HG03565 (cell line): Measurements from ENCODE around the gene GHR.

ENCODE experiments used
- ATAC-seq: cut with Tn5 transposase; IDR thresholded peaks from one replicate; pipeline ENCODE4 v1.9.1; 2021; ENCODE audit warnings: mild to moderate bottlenecking, moderate library complexity; ENCODE audit not compliant: unreplicated experiment

GHR gene

DNA sequence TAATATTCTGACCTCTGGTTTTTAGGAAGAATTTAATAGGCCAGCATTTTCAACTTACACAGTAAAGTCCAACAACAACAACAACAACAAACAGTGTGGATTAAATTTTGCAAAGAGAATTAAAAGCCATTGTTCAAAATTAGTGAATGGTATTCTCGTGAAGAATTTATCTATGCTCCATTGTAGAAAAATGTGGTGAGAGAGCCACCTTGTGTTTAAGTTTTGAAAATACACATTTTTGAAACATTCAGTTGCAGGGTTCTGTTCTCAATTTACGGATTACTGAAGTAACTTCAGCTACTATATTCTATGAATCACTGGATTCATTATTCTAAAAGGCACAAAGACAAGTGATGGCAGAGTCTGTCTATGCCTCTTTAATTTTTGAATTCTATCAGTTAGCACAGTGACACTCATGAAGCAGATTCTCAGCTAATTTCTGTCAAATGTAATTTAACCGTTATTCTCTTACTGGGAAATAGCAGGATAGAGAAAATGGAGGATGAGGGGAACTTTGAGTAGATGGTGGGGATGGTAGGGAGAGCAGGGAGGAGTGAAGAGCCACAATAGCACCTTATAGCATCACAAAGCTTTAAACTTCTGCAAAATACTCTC, 344.4 kb downstream of the GHR start:
- ATAC-seq, result peak; percentile 56

GRCh38 chr5:42768106-42768504, 344.9 kb downstream of the GHR start:
- no peak for ATAC-seq

DNA sequence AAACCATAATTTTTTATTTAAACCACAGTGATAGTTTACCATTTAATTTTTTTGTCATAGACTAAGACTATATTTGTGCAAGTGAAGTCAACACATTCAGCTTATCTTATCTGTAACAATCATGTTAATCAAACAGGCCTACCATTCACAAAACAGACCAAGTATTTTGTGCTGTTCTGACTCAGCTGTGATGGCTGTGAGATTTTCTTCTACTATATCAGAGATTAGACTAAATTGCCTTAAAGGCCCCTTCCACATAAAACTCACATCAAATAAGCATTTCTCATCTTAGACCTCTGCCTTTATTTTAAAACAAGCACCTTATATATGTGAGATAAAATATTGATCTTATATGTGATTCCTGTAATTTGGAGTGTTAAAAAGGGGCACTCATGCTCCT, 346.8 kb downstream of the GHR start:
- no peak for ATAC-seq
